ENCODE data around the gene NFRKB.
"Not testable (repeated sequence)": the region's sequence is repeated elsewhere in the genome, so short reads cannot be mapped to it uniquely, and the experiment has no call there.

NFRKB gene

GRCh38 chr11:129888451-129888850 lies 6.9 kb downstream of the NFRKB start:
- no peak for DNase-seq

DNA sequence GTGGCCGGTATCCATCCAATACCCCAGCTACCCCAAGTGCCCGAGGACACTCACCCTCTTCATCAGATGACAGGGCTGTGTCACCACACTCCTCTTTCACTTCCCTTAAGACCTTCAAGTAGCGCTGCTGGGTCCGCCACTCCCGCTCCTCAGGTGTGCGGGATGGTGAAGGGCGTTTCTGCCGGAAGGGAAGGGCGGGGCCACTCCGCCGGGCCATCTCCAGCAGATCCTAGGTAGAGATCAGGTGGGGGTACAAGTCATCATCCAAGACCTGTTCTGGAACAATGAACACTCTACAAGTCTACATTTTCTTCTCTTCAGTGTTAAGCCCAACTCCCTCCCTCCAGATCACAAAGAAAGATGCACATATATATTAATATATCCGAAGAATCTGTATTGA lies 10.0 kb downstream of the NFRKB start:
- DNase-seq, result no peak

- no peak for DNase-seq
Measured at GRCh38 chr11:129884581-129884980, 10.8 kb downstream of the NFRKB start.

DNA sequence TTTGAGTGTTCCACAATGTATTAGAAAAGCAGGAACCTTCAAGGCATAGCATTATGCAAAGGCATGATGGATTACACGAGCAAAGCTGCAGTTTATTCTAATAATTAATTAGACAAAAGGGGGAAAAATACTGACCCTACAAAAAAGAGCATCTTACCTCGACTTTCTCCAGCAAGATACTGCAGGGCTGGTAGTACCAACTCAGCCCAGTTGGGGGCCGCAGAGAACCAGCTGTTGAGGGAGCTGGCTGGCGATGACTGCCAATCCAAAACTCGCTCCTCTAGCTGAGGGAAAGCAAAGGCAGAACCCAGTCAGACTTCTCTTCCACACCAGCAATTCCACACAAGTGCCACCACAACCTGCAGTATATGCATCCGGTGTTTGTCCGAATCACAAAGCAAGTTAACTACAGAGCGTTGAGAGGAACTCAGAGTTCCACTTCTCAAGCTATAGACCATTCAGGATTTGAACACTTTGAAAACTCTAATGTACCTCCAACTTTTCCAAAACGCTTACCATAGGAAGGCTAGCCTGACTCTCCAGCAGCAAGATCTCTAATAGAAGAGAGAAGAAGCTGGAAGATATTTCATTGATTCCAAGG lies 13.7 kb downstream of the NFRKB start:
- peak; percentile 1 for DNase-seq

GRCh38 chr11:129880311-129880710 lies 15.1 kb downstream of the NFRKB start:
- no peak for DNase-seq

DNA sequence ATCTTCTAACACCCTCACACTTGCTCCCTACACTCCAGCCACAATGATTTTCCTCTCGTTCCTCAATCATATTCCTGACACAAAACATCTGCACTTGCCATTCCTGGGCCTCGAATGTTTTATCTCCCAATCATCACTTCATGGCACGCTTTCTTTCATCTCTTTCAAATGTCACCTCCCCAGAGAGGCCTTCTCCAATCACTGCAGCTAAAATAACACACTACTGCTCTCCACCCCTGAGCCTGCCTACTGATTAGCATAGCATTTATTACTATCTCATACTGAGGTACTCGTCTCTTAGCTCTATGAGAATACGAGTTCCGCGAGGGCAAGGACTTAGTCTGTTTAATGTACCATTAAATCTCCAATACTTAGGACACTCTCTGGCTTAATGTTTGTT lies 23.5 kb downstream of the NFRKB start:
- no peak for DNase-seq

- DNase-seq, result not testable (repeated sequence)
Measured at GRCh38 chr11:129868626-129869025, 26.8 kb downstream of the NFRKB start.

GRCh38 chr11:129866311-129866710 lies 29.1 kb downstream of the NFRKB start:
- no peak for DNase-seq

DNA sequence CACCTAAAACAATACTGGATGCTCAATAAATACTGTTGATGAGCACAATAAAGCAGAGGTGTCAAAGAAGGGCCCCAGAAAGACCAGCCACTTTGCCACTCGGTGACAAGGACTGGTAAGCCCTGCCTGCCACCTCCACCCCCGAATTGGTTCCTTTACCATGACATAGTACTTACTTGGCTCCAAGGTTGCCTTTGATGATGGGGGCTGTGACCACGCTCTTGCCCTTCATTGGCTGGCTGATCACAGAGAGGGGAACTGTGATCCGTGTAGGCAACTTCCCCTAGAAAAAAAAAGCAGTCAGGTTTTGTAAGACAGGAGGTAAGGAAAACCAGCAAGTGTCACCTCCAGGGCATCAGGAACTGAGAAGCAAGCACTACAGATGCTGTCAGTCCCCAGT lies 29.7 kb downstream of the NFRKB start:
- DNase-seq, result no peak

DNA sequence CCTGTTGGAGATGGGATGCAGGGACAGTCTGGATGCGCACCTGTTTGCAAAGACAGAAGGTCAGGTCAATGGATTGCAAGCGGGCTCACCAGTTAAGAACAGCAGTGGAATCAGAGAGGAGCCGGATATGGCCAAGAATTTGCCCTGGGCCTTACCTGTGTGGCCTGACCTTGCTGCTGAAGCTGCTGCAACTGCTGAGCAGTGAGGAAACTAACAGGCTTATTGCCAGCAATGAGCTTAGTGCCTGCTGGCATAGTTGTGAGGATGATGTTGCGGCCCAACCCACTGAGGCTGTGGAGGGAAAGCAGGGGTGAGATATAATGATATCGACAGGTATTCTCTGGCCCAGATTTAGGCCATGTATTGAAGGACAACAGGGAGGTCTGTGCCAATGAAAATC lies 30.6 kb downstream of the NFRKB start:
- DNase-seq, result no peak

DNA sequence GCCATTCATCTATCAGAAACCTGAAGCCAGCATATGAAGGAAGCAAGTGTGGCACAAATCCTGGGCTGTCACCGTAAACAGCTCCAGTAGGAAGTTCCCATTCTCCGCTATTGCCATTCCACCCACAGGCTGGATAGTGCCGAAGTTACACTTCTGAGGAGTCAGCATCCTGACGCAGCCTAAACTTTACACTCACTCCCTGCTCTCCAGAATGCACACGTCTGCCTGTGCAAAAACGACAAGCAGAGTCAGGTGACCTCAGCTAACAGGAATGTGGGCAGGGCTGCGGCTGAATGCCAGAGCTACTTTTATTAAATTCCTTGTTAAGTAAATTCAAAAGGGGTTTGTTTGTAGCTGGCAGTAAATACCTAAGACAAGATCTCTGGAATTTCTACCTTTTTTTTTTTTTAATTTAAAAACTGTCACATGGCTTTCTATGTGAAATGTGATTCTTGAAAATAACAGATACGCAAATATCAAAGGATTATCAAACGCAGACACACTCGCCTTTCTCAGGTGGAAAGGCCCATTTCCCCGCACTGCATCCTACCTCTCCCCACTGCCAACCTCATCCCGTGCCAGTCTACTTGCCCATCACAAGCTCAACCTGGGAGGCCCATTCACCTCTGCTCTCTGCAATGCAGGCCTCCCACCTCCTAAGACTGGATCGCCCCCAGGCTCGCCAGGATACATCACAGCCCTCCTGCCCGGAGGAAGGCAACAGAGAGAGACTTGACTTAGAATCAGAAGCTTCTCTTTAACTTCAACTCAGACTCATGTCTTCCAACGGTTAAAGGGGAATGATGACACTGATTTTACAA lies 33.5 kb downstream of the NFRKB start:
- DNase-seq, result no peak

DNA sequence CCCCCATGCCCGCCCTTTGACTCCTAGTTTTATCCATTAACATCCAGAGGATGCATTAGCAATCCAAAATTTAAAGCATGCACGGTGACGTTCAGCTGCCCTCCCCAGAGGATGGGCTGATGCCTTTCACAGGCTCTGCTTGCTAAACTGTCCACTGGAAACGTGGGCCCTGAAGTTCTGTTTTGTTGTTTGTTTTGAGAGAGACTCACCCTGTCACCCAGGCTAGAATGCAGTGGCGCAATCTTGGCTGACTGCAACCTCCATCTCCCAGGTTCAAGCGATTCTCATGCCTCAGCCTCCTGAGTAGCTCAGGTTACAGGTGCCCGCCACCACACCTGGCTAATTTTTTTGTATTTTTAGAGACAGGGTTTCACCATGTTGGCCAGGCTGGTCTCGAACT lies 39.3 kb downstream of the NFRKB start:
- no peak for DNase-seq

- no peak for DNase-seq
Measured at GRCh38 chr11:129855086-129855485, 40.3 kb downstream of the NFRKB start.

GRCh38 chr11:129854232-129854805 lies 41.1 kb downstream of the NFRKB start:
- DNase-seq, result peak; percentile 57

DNA sequence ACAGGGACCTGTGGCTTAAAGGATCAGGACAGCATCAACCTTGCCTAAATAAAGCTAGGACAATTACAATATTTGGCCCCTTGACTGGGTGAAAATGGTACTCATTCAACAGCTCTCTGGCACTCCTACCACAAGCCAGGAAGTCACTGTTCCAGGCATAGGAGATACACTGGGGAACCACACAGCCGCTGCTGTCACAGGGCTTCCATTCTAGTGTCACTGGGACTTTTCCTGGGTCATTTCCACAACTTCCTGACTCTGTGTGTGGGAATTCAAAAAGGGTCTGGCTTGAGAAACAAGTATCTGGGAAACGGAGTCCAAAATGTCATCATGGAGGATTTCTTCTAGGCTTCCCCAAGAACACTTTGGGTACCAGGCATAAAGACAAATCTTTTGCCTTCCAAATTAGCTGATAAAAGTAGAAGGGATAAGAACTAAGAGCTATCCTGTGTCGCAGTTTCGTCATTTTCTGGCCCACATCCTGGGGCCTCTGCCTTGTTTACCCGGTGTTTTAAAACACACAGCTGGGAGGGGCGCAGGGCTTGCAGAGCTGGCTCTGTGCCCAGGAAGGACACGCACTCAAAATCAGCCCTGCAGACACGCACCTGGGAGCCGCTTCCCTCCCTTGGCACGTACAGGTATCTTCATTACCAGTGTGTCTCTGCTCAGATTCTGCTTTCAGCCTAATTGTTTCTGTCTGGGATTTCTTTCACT lies 41.7 kb downstream of the NFRKB start:
- peak; percentile 97 for DNase-seq

DNA sequence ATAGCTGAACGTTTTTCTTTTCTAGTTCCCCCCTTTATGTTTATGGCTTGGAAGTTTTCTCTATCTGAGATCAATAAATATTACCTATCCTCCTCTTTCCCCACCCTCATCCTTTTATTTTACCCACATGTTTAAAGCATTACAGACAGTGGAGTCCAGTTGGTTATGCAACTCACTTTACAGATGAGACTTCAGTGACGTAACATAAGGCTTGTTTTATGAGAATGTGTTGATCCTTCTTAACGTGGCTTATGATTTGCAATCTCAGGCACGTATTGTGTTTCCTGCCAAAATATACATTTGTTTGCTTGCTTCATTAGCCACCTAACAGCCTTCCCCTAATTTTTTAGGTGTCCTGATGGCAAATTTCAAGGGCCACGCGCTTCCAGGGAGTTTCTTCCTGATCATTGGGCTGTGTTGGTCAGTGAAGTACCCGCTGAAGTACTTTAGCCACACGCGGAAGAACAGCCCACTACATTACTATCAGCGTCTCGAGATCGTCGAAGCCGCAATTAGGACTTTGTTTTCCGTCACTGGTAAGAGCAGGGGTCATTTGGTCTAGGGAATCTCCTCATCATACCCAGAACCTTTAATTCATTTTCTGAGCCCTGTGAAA lies 43.1 kb downstream of the NFRKB start:
- DNase-seq, result no peak

DNA sequence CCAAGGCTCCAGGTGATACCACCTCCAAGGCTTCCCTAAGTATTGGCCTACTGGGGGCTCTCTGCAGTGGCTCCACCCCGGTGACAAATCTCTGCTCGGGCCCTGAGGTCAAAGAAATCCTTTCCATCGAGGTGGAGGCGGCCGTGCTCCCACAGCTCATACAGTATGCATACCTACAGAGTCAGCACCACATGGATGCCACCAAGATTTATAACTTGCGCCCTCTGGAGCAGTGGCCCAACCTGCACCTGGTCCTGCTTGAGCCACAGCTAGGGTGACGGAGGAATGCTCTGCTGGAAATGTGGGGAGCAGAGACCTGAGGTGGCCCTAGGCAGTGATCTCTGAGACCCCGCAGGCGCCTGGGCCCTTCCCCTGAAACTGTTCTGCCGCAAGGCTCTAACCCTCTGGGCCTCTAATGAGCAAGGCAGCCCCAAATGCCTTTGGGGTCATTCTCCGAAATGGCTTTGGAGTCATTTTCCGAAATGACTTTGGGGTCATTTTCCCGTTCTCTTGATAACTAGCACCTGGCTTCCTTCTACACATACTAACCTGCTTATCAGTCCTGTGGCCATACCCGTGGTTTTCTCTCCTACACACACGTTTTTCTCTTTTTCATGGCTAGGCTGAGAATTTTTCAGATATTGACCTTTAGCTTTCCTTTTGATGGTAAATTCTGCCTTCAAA lies 45.8 kb downstream of the NFRKB start:
- no peak for DNase-seq

DNA sequence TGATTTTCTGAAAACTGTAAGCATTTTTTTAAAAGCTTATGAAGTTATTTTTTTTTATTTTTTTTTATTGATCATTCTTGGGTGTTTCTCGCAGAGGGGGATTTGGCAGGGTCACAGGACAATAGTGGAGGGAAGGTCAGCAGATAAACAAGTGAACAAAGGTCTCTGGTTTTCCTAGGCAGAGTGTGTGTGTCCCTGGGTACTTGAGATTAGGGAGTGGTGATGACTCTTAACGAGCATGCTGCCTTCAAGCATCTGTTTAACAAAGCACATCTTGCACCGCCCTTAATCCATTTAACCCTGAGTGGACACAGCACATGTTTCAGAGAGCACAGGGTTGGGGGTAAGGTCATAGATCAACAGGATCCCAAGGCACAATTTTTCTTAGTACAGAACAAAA lies 48.0 kb downstream of the NFRKB start:
- DNase-seq, result not testable (repeated sequence)

DNA sequence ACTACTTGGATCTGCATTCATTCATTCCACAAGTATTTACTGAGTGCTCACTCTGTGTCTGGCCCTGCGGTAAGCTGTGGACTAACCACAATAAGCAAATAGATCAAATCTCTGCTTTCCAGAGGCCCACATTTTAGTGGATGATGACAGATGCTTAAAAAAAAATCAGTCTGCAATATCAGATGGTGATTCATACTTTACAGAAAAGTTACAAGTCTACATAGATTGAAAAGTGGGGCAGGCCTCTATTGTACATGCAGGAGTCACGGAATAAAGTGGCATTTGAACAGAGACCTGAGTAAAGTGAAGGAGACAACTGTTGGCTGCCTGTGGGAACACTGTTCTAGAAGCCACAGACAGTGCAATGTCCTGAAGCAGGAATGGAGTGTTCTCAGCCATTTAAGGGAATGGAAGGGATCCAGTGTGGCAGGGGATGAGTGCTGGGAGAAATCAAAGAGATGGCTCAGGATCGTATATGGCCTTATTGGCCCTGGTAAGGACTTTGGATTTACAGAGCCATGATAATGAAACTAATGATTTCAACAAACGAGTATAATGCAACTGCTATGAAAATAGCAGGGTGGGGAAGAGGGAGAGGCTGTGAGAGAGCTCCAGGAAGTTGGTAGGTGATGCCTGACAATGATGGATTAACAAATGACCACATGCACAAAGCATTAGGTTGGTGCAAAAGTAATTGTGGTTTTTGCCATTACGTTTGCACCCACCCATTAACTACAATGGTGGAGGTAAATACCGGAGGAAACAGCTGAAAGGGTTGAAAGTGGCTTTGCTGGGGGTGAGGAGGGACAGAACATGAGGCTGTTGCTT lies 48.7 kb downstream of the NFRKB start:
- DNase-seq, result no peak

Data from NCI-H345 (cell line).